Measurements from ENCODE around the gene NNAT. TPM values are rescaled to one million over a fixed set of nuclear protein-coding genes. Genes with fewer than 3 reads are reported as not detected.
"Not testable (repeated sequence)": the region's sequence is repeated elsewhere in the genome, so short reads cannot be mapped to it uniquely, and the experiment has no call there.

NNAT gene, protein sequence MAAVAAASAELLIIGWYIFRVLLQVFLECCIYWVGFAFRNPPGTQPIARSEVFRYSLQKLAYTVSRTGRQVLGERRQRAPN
- 0.40 TPM in 1 of 2 replicates, not detected in the other for total RNA-seq

DNA sequence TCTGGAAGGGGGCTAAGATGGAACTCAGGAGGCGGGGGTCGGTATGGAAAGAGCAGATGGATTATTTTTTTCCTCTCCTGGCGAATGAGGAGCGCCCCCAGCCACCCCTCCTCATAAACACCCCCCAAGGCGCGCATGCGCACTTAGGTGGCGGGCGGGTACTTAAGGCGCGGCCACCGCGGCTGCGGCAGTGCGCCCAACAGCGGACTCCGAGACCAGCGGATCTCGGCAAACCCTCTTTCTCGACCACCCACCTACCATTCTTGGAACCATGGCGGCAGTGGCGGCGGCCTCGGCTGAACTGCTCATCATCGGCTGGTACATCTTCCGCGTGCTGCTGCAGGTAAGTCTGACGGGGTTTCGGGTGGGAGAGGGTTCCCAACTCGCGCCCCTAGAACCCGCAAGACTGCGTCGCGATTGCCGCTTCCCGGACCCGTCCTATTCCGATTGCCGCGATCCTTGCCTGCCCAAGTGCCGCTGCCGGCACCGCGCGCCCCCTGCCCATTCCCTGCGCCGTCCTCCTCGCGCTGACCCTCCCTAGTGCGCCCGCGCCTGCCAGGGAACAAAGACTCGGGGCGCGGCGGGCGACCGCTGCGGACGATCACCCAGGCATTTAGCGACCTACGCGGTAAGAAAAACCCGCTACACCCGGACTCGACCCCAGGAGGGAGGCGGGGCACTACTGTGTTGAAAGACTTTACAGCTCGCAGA, at the start of gene NNAT:
TSS of gene NNAT (plus strand) at position 190 of the 711 bp plus-strand sequence. CDS start at position 272, 82 bp downstream.
- peak; percentile 16 for DNase-seq
- ChIA-PET CTCF (interaction anchor here (0.7 kb wide), 1 partner anchor 325 kb away, joined by 4 read pairs; no protein-coding TSS in a partner anchor), POLR2A (interaction anchor here (0.7 kb wide), 2 partner anchors 513 to 1354 kb away, joined by 3 to 4 read pairs; no protein-coding TSS in a partner anchor)
- intact Hi-C loops (cut with micrococcal nuclease): no loop called here
- TF ChIP-seq, protein P1, sequence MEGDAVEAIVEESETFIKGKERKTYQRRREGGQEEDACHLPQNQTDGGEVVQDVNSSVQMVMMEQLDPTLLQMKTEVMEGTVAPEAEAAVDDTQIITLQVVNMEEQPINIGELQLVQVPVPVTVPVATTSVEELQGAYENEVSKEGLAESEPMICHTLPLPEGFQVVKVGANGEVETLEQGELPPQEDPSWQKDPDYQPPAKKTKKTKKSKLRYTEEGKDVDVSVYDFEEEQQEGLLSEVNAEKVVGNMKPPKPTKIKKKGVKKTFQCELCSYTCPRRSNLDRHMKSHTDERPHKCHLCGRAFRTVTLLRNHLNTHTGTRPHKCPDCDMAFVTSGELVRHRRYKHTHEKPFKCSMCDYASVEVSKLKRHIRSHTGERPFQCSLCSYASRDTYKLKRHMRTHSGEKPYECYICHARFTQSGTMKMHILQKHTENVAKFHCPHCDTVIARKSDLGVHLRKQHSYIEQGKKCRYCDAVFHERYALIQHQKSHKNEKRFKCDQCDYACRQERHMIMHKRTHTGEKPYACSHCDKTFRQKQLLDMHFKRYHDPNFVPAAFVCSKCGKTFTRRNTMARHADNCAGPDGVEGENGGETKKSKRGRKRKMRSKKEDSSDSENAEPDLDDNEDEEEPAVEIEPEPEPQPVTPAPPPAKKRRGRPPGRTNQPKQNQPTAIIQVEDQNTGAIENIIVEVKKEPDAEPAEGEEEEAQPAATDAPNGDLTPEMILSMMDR (IDR thresholded peaks at IDR 0.05): no peak
- Mint-ChIP-seq H3K9me3 (no peaks in the 10 kb centered on the region), H3K36me3 (ENCODE audit: low read depth) (peaks cover 57% of the 10 kb centered on the region), H3K27me3 (no peaks in the 10 kb centered on the region), H3K27ac (no peak within 1 kb of the TSS), H3K4me3 (peak within 1 kb of the TSS; percentile 72), H3K4me1 (peaks cover 60% of the 10 kb centered on the region)
- no peak for ATAC-seq (ENCODE audit: low read depth)

DNA sequence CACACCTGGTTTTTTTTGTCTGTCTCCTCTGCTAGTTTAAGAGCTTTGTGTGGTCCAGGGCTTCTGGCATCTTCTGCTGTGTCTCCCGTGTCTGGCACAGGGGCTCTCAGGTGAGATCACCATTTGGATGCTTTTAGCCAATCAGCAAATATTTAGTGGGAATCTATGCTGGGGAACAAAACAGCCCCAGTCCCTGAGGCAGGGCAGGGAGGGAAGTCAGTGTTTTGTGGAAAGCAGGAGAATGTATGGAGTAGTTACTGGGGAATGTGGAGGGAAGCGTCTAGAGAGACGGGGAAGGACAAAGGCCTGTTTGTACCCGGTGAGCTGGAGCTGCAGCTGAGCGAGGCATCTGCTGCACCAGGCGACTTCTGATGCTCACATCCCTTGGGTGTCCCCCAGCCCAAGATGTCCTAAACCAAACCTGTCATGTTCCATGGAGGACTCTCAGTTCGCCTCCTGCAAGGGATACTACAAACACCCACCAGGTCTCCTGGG, 49.3 kb upstream of the NNAT start:
- intact Hi-C loops (cut with micrococcal nuclease): no loop called here
- H3K9me3 Mint-ChIP-seq: peaks cover 6% of the 10 kb centered on the region
- TF ChIP-seq, protein P1 (IDR thresholded peaks at IDR 0.05): no peak
- no peak overlapping the region for H3K4me3 Mint-ChIP-seq
- DNase-seq: no peak
- no peaks in the 10 kb centered on the region for H3K36me3 Mint-ChIP-seq (ENCODE audit: low read depth)
- ATAC-seq (ENCODE audit: low read depth): no peak
- ChIA-PET POLR2A (no interaction called here), CTCF (no interaction called here)
- H3K27ac Mint-ChIP-seq: no peak overlapping the region
- peaks cover 6% of the 10 kb centered on the region for H3K27me3 Mint-ChIP-seq
- H3K4me1 Mint-ChIP-seq: no peaks in the 10 kb centered on the region

DNA sequence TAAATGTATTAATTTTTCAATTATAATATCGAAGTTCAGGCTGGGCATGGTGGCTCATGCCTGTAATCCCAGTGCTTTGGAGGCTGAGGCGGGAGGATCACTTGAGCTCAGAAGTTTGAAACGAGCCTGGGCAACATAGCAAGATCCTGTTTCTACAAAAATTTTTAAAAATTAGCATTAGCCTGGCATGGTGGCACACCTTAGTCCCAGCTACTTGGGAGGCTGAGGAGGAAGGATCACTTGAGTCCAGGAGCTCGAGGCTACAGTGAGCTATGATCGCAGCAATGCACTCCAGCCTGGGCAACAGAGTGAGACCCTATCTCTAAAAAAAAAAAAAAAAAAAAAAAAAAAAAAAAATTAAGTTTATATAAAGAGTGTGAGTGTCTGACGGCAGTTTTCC, 48.6 kb upstream of the NNAT start:
- H3K27ac Mint-ChIP-seq; H3K27me3 Mint-ChIP-seq; DNase-seq; intact Hi-C loops (cut with micrococcal nuclease); H3K4me3 Mint-ChIP-seq; H3K4me1 Mint-ChIP-seq; CTCF ChIA-PET; H3K36me3 Mint-ChIP-seq (ENCODE audit: low read depth); ATAC-seq (ENCODE audit: low read depth); POLR2A ChIA-PET; H3K9me3 Mint-ChIP-seq: not testable (repeated sequence)

DNA sequence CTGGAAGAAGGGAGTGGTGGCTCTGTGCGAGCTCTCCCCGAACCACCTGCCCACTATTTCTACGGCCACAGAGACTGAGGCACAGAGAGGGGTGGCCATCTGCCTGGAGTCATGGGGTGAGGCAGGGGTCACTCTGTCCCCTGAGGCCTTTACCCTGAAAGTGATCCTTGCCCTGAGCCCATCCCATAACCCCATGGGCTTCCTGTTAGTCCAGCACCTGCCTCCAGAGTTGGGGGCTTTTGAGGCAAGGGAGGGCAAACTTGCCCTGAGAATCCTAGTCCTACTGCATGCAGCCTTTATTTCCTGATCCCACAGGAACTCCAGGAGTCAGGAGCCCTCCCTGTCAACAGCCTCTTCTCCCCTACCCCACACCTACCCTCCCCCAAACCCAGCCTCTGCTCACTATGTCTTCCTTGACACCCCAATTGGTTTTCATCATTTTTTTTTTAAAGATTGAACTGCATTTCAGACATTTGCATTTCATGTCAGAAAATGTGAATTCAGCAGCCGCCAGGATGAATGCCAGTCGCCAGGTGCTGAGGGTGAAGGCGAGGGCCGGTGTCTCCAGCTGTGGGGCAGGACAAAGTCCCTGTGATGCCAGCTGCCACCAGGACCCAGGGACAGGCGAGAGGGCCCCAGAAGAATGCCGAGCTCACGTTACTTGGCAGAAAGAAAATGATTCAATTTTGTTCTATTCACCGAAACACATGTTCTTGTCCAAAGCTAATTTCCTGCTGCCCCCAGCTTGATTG, 47.6 kb upstream of the NNAT start:
- no peak for DNase-seq
- Mint-ChIP-seq H3K9me3 (peaks cover 6% of the 10 kb centered on the region), H3K4me1 (no peaks in the 10 kb centered on the region), H3K36me3 (ENCODE audit: low read depth) (no peaks in the 10 kb centered on the region), H3K4me3 (no peak overlapping the region), H3K27me3 (peaks cover 6% of the 10 kb centered on the region), H3K27ac (no peak overlapping the region)
- ATAC-seq (ENCODE audit: low read depth): no peak
- ChIA-PET CTCF (no interaction called here), POLR2A (no interaction called here)
- TF ChIP-seq, protein P1 (IDR thresholded peaks at IDR 0.05): no peak
- intact Hi-C loops (cut with micrococcal nuclease): no loop called here

DNA sequence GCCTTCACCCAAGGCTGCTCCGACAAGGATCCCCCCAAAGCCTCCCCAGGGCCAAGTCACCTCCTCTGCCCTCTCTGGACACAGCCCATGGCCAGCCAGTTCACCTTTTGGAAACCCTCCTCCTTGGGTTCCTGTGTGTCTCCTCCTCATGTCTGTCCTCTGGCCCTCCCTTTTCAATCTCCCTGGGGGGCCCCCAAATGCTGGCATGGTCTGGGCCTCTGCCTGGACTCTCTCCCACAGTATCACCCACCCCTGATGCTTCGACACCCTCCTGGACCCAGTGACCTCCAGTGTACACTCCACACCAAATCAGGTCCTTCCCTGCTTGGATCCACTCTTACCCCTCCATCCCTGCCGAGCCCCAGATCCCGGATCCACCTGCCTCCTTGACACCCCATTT, 46.7 kb upstream of the NNAT start:
- Mint-ChIP-seq H3K4me3 (no peak overlapping the region), H3K9me3 (peaks cover 6% of the 10 kb centered on the region), H3K36me3 (ENCODE audit: low read depth) (no peaks in the 10 kb centered on the region), H3K4me1 (no peaks in the 10 kb centered on the region), H3K27ac (no peak overlapping the region), H3K27me3 (peaks cover 11% of the 10 kb centered on the region)
- TF ChIP-seq, protein P1 (IDR thresholded peaks at IDR 0.05): no peak
- ATAC-seq (ENCODE audit: low read depth) (no peak), DNase-seq (no peak)
- ChIA-PET CTCF (no interaction called here), POLR2A (no interaction called here)
- intact Hi-C loops (cut with micrococcal nuclease): no loop called here

Data from activated B cell treated with CpG ODN at 0.5 μM for 24 hours (primary cell).